Adrenal gland (tissue), 5 donors: ENCODE results near the gene KYAT1.

ENCODE experiments used
- CTCF ChIP-seq, 6 experiments: fragments of 450-650 bp in 4 of 6; fragments of 200-600 bp in 2 of 6; sonication (generic) in 1 of 6; IDR thresholded peaks; 1 replicate in 5 of 6; 2 replicates in 1 of 6; pipeline versions ENCODE4 v1.5.1 to v1.8.0; 2016 to 2021; ENCODE audit warnings: antibody characterized with exemption in 6 of 6, mild to moderate bottlenecking in 2 of 6, moderate library complexity in 1 of 6
- POLR2A ChIP-seq, 2 donors: fragments of 450-650 bp; IDR thresholded peaks; one replicate each; pipeline ENCODE4 v1.6.1; 2017; ENCODE audit warnings: antibody characterized with exemption in 2 of 2, mild to moderate bottlenecking in 2 of 2, moderate library complexity in 1 of 2
- donor health status: DM: no; HTN: no; CAD: no.

GRCh38 chr9:128887914-128888350 lies 6.2 kb upstream of the KYAT1 start:
- TF ChIP-seq POLR2A (IDR thresholded peaks at IDR 0.05) (no peak), CTCF (IDR thresholded peaks at IDR 0.05) (no peak)
